Uterus (tissue), 4 donors: ENCODE results near the gene EGFL8. TPM values are rescaled to one million over a fixed set of nuclear protein-coding genes. Genes with fewer than 3 reads are reported as not detected.
A peak's percentile ranks its signal among the peaks of the same experiment; 100 is the strongest.

ENCODE experiments used
- DNase-seq, 2 donors: peaks; one replicate each; pipeline ENCODE4 v3.0.0-alpha.2; 2019 to 2020
- H3K27ac ChIP-seq, 2 donors: fragments of 200-600 bp; sonication (generic); 1 replicate in 1 of 2; 2 replicates in 1 of 2; pipeline ENCODE4 v1.5.1; 2016 to 2018
- H3K27me3 ChIP-seq, 2 donors: fragments of 200-600 bp; sonication (generic); one replicate each; pipeline ENCODE4 v1.5.1; 2018 to 2019; ENCODE audit warnings: control low read depth in 1 of 2
- H3K36me3 ChIP-seq, 2 donors: fragments of 200-600 bp; sonication (generic); one replicate each; pipeline ENCODE4 v1.5.1; 2019; ENCODE audit warnings: control low read depth in 1 of 2
- H3K4me1 ChIP-seq, 2 donors: fragments of 200-600 bp; sonication (generic); one replicate each; pipeline ENCODE4 v1.5.1; 2018 to 2019; ENCODE audit warnings: control low read depth in 1 of 2
- H3K4me3 ChIP-seq, 2 donors: fragments of 200-600 bp; sonication (generic); 1 replicate in 1 of 2; 2 replicates in 1 of 2; pipeline ENCODE4 v1.5.1; 2018 to 2019; ENCODE audit warnings: mild to moderate bottlenecking in 1 of 2
- H3K9me3 ChIP-seq, 2 donors: fragments of 200-600 bp; sonication (generic); one replicate each; pipeline ENCODE4 v1.5.1; 2019; ENCODE audit warnings: control low read depth in 1 of 2
- CTCF ChIP-seq, 4 experiments: fragments of 200-600 bp in 2 of 4; fragments of 450-650 bp in 2 of 4; sonication (generic) in 2 of 4; IDR thresholded peaks; one replicate each; pipeline ENCODE4 v1.5.1; 2016 to 2019; ENCODE audit warnings: antibody characterized with exemption in 4 of 4, mild to moderate bottlenecking in 2 of 4, moderate library complexity in 1 of 4
- POLR2A ChIP-seq, 2 donors: fragments of 450-650 bp; IDR thresholded peaks; one replicate each; pipeline ENCODE4 v1.6.1; 2016; ENCODE audit warnings: antibody characterized with exemption in 2 of 2, mild to moderate bottlenecking in 1 of 2, moderate library complexity in 1 of 2
- intact Hi-C: fragments of 100-400 bp; cut with DNase I; formaldehyde crosslinking; loops from one replicate; pipeline ENCODE4 v1.15.1; 2023; ENCODE audit warnings: low total_unique reads
- total RNA-seq, 4 donors: library from RNA; depleted of rRNA in 3 of 4; stranded (reverse); fragments of >200 nt in 3 of 4; gene quantifications; one replicate each; pipeline versions ENCODE4 v1.1.0 to v1.2.4, GENCODE V29; 2014 to 2023
- donor health status: DM: yes; HTN: yes; CAD: no.

EGFL8 gene
- total RNA-seq, 4 donors from 2014 or later: 9.2 to 54.8 (median 20.2) TPM

- Histone ChIP-seq H3K27ac (peak within 1 kb of the TSS; percentile 96 to 98), H3K4me3 (peak within 1 kb of the TSS; percentile 84 to 99), H3K27me3 (no peaks in the 10 kb centered on the region), H3K36me3 (no peaks in the 10 kb centered on the region), H3K4me1 (peaks cover 9 to 14% of the 10 kb centered on the region in 2 donors), H3K9me3 (no peaks in the 10 kb centered on the region)
- peak; percentile 95 to 99 for DNase-seq
- peak in 1 of 4 experiments; percentile 20 for TF ChIP-seq CTCF (IDR thresholded peaks at IDR 0.05)
- peak in 1 of 2 donors; percentile 37 for TF ChIP-seq POLR2A (IDR thresholded peaks at IDR 0.05)
- intact Hi-C loops: loop anchor here (10.0 kb wide), 1 partner anchor 53 kb away; the partner anchor contains the start of gene ATF6B
Measured at GRCh38 chr6:32177788-32178546, 13.6 kb downstream of the EGFL8 start, which contains the start of gene RNF5. Gene RNF5, plus strand, starts transcription at chr6:32178405. Its CDS starts 107 bp downstream, at chr6:32178512.

- H3K36me3 ChIP-seq: no peaks in the 10 kb centered on the region
- H3K4me3 ChIP-seq: peak overlapping the region; percentile 67 to 84
- intact Hi-C loops: loop anchor here (10.0 kb wide), 1 partner anchor 54 kb away; the partner anchor contains the start of gene ATF6B
- H3K27me3 ChIP-seq: no peaks in the 10 kb centered on the region
- H3K4me1 ChIP-seq: peaks cover 9 to 14% of the 10 kb centered on the region in 2 donors
- no peak for DNase-seq
- TF ChIP-seq POLR2A (IDR thresholded peaks at IDR 0.05) (no peak), CTCF (IDR thresholded peaks at IDR 0.05) (no peak)
- peak overlapping the region; percentile 96 to 98 for H3K27ac ChIP-seq
- no peaks in the 10 kb centered on the region for H3K9me3 ChIP-seq
Measured at GRCh38 chr6:32178547-32179440, 14.4 kb downstream of the EGFL8 start.

GRCh38 chr6:32179766-32180405 is 15.5 kb downstream of the EGFL8 start:
- Histone ChIP-seq H3K36me3 (no peaks in the 10 kb centered on the region), H3K4me1 (peaks cover 9 to 14% of the 10 kb centered on the region in 2 donors), H3K27ac (peak overlapping the region; percentile 96 to 98), H3K4me3 (no peak overlapping the region), H3K27me3 (no peaks in the 10 kb centered on the region), H3K9me3 (no peaks in the 10 kb centered on the region)
- no peak for TF ChIP-seq CTCF (IDR thresholded peaks at IDR 0.05)
- TF ChIP-seq POLR2A (IDR thresholded peaks at IDR 0.05): no peak
- no peak for DNase-seq
- intact Hi-C loops: loop anchor here (10.0 kb wide), 1 partner anchor 55 kb away; the partner anchor contains the start of gene ATF6B

GRCh38 chr6:32181148-32181702 is 16.8 kb downstream of the EGFL8 start:
- H3K27ac ChIP-seq: peak overlapping the region in 1 of 2 donors; percentile 100
- no peaks in the 10 kb centered on the region for H3K9me3 ChIP-seq
- H3K4me3 ChIP-seq: no peak overlapping the region
- H3K4me1 ChIP-seq: peaks cover 9 to 14% of the 10 kb centered on the region in 2 donors
- H3K27me3 ChIP-seq: no peaks in the 10 kb centered on the region
- H3K36me3 ChIP-seq: no peaks in the 10 kb centered on the region
- TF ChIP-seq CTCF (IDR thresholded peaks at IDR 0.05) (no peak), POLR2A (IDR thresholded peaks at IDR 0.05) (no peak)
- DNase-seq: no peak
- intact Hi-C loops: no loop called here
